ENCODE data around the gene PRMT1. TPM values are rescaled to one million over a fixed set of nuclear protein-coding genes. Genes with fewer than 3 reads are reported as not detected.

Gene PRMT1
- total RNA-seq, 2 donors from 2014 or later: 142 to 300 TPM

DNA sequence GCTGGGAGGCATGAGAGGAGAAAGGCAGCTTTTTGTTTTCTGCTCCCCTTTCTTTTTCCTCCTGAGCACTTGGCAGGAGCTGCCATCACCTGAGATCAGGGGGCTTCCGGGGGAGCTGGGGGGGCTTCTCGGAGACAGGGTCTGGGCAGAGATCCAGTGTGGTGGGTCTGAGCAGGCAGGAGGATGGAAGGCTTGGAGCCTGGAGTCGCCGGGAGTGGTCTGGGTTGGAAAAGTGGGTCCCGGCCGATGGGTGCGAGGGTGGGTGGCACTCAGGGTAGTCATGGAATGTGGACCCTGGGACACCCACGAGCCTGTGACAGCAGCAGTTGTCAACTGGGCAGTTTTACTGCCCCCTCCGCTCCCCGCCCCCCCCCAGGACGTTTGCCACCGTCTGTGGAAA, 10.1 kb downstream of the PRMT1 start:
- no peaks in the 10 kb centered on the region for H3K9me3 ChIP-seq
- peaks cover 4 to 25% of the 10 kb centered on the region in 2 donors for H3K36me3 ChIP-seq
- TF ChIP-seq CTCF (IDR thresholded peaks at IDR 0.05): no peak
- TF ChIP-seq POLR2AphosphoS5 (IDR thresholded peaks at IDR 0.05): no peak
- no peak for TF ChIP-seq POLR2A (IDR thresholded peaks at IDR 0.05)
- H3K27me3 ChIP-seq (replicated peaks; ENCODE audit: insufficient read depth): no peaks in the 10 kb centered on the region
- 65% methylated on average over 12 of the region's 12 CpGs for WGBS
- no peak overlapping the region for H3K4me3 ChIP-seq
- intact Hi-C loops (cut with DNase I): no loop called here
- no peaks in the 10 kb centered on the region for H3K4me1 ChIP-seq (replicated peaks)
- DNase-seq (ENCODE audit: low spot score): no peak
- no peak overlapping the region for H3K27ac ChIP-seq

GRCh38 chr19:49687566-49688316, 10.7 kb downstream of the PRMT1 start:
- Histone ChIP-seq H3K4me3 (no peak overlapping the region), H3K36me3 (peaks cover 0 to 21% of the 10 kb centered on the region in 2 donors)
- intact Hi-C loops (cut with DNase I): no loop called here

DNA sequence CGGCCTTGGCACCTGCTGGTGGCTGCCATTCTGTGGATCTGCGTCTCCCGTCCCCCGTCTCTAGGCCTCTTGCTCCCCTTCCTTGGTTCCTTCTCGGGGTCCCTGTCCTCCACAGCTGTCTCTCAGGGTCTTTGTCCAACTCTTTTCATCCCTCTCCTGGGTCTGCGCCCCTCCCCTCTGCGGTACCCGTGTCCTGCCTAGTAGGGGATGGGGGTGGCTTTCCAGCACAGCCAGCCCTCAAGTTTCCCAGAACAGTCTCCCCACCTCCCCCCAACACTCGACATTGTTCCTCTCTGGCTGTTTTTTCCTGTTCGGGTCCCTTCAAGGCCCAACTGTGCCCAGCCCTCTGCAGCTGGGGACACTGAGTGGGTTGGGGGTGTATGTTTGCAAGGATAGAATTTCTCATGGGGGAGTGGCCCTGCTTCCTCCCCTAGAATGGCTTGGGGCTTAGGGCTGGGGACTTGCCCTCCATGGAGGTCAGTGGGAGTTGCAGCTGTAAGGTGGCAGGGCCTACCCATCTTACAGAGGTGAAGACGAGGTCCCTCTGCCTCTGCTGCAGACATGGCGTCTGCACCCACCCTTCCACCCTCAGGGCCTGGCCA, 11.6 kb downstream of the PRMT1 start:
- Histone ChIP-seq H3K27me3 (replicated peaks; ENCODE audit: insufficient read depth) (no peaks in the 10 kb centered on the region), H3K9me3 (no peaks in the 10 kb centered on the region), H3K4me3 (no peak overlapping the region), H3K36me3 (peaks cover 0 to 21% of the 10 kb centered on the region in 2 donors), H3K27ac (no peak overlapping the region), H3K4me1 (replicated peaks) (no peaks in the 10 kb centered on the region)
- WGBS: 75% methylated on average over 12 of the region's 12 CpGs
- intact Hi-C loops (cut with DNase I): no loop called here
- no peak for DNase-seq (ENCODE audit: low spot score)
- TF ChIP-seq POLR2AphosphoS5 (IDR thresholded peaks at IDR 0.05): no peak
- TF ChIP-seq POLR2A (IDR thresholded peaks at IDR 0.05): no peak
- TF ChIP-seq CTCF (IDR thresholded peaks at IDR 0.05): no peak

More at GRCh38 chr19:49687566-49688316, 10.7 kb downstream of the PRMT1 start:
- no peak overlapping the region for H3K27ac ChIP-seq
- no peak for DNase-seq (ENCODE audit: low spot score)
- 66% methylated on average over 26 of the region's 26 CpGs for WGBS
- no peaks in the 10 kb centered on the region for H3K4me1 ChIP-seq (replicated peaks)
- H3K27me3 ChIP-seq (replicated peaks; ENCODE audit: insufficient read depth): no peaks in the 10 kb centered on the region
- TF ChIP-seq CTCF (IDR thresholded peaks at IDR 0.05): no peak
- TF ChIP-seq POLR2AphosphoS5 (IDR thresholded peaks at IDR 0.05): no peak
- TF ChIP-seq POLR2A (IDR thresholded peaks at IDR 0.05): no peak
- H3K9me3 ChIP-seq: no peaks in the 10 kb centered on the region

DNA sequence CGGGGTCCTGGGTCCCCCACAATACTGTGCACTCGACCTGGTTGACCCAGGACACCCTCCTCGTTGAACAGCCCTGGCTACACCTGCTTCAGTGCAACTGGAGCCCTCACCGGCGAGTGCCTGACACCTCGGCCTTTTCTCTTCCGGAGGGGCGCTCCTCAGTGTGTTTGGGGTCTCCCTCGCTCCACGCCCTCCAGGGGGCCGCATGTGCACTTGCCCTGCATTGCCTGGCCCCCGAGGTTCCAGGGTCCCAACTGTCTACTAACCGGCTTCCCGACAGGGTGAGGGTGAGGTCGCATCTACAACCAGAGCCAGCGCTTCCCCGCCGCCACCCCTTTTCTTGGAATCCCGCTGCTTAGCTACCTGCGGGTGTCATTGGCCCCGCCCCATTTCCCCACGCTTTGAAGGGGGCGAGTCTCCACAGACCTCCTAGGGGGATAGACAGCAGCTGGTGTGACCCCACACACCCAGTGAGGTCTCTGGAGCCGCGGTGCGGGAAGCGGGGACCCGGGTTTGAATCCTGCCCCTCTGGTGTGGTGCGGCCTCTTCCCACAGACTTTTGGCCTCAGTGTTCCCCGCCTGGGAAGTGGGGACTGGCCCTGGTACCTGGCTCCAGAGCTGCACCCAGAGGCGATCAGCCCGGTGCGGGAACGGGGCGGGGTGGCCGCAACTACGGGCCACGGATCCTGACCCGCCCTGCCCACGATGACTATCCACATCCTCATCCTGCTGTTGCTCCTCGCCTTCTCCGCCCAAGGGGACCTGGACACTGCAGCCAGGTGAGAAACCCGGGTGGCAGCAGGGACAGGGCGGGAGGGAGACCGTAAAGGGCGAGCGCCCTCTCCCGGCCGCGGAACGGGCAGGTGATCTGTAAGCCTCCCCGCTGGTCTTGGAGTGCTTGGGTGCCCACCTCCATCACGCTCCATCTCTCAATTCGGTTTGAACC, 12.3 kb downstream of the PRMT1 start, which contains the start of gene ADM5:
ADM5 (plus strand) TSS at position 462 of the 946 bp plus-strand sequence; CDS start at position 706, 244 bp downstream.
- WGBS: 26% methylated on average over 37 of the region's 54 CpGs
- H3K27me3 ChIP-seq (replicated peaks; ENCODE audit: insufficient read depth): no peaks in the 10 kb centered on the region
- peaks cover 0 to 21% of the 10 kb centered on the region in 2 donors for H3K36me3 ChIP-seq
- peak within 1 kb of the TSS; percentile 28 to 44 for H3K4me3 ChIP-seq
- intact Hi-C loops (cut with DNase I): loop anchor here (5.0 kb wide), 1 partner anchor 78 kb away; the partner anchor contains the start of gene AP2A1
- TF ChIP-seq CTCF (IDR thresholded peaks at IDR 0.05) (peak; percentile 28 to 64 (median 42)), POLR2AphosphoS5 (IDR thresholded peaks at IDR 0.05) (no peak)
- H3K4me1 ChIP-seq (replicated peaks): no peaks in the 10 kb centered on the region
- H3K9me3 ChIP-seq: no peaks in the 10 kb centered on the region
- DNase-seq (ENCODE audit: low spot score): peak; percentile 71
- peak within 1 kb of the TSS; percentile 58 to 68 for H3K27ac ChIP-seq
